Stimulated activated naive CD8-positive, alpha-beta T cell treated with anti-CD3 and anti-CD28 coated beads, Interleukin-15, Interleukin-2, amounts not matched to agents 100 ng/mL and 50 ng/mL, for 24 hours (primary cell): ENCODE measurements around the gene SH3BP5.
"Not testable (repeated sequence)": the region's sequence is repeated elsewhere in the genome, so short reads cannot be mapped to it uniquely, and the experiment has no call there.

Experiments used
- H3K27ac Mint-ChIP-seq: one replicate; pipeline ENCODE4 v1.8.0; 2021; ENCODE audit warnings: mild to moderate bottlenecking, mixed read lengths
- H3K27me3 Mint-ChIP-seq: one replicate; pipeline ENCODE4 v1.8.0; 2021; ENCODE audit warnings: mixed read lengths
- H3K36me3 Mint-ChIP-seq: one replicate; pipeline ENCODE4 v1.8.0; 2021; ENCODE audit warnings: low read depth, mixed read lengths
- H3K4me1 Mint-ChIP-seq: one replicate; pipeline ENCODE4 v1.8.0; 2021; ENCODE audit warnings: low read depth, mixed read lengths
- H3K4me3 Mint-ChIP-seq: one replicate; pipeline ENCODE4 v1.8.0; 2021; ENCODE audit warnings: mild to moderate bottlenecking, mixed read lengths
- H3K9me3 Mint-ChIP-seq: one replicate; pipeline ENCODE4 v1.8.0; 2021; ENCODE audit warnings: mixed read lengths

Gene SH3BP5

GRCh38 chr3:15332405-15333098 lies at the start of gene SH3BP5:
Gene SH3BP5, minus strand, starts transcription at chr3:15332586. Its CDS starts 178 bp downstream, at chr3:15332408.
- Mint-ChIP-seq H3K4me3 (peak within 1 kb of the TSS; percentile 87), H3K4me1 (peaks cover 36% of the 10 kb centered on the region), H3K27me3 (peaks cover 3% of the 10 kb centered on the region), H3K9me3 (no peaks in the 10 kb centered on the region), H3K36me3 (peaks cover 1% of the 10 kb centered on the region), H3K27ac (peak within 1 kb of the TSS; percentile 74)

- H3K9me3 Mint-ChIP-seq: no peaks in the 10 kb centered on the region
- H3K27ac Mint-ChIP-seq: no peak overlapping the region
- peaks cover 25% of the 10 kb centered on the region for H3K4me1 Mint-ChIP-seq
- H3K27me3 Mint-ChIP-seq: no peaks in the 10 kb centered on the region
- H3K36me3 Mint-ChIP-seq: no peaks in the 10 kb centered on the region
- no peak overlapping the region for H3K4me3 Mint-ChIP-seq
These were observed 48.8 kb upstream of the SH3BP5 start for GRCh38 chr3:15380980-15381890.

- Mint-ChIP-seq H3K27me3 (no peaks in the 10 kb centered on the region), H3K27ac (peak overlapping the region; percentile 76), H3K36me3 (no peaks in the 10 kb centered on the region), H3K4me3 (no peak overlapping the region), H3K9me3 (no peaks in the 10 kb centered on the region), H3K4me1 (peaks cover 16% of the 10 kb centered on the region)
These were observed 45.8 kb upstream of the SH3BP5 start for GRCh38 chr3:15377961-15378791.

GRCh38 chr3:15375461-15376000 lies 43.1 kb upstream of the SH3BP5 start:
- H3K9me3 Mint-ChIP-seq: no peaks in the 10 kb centered on the region
- no peak overlapping the region for H3K4me3 Mint-ChIP-seq
- H3K36me3 Mint-ChIP-seq: no peaks in the 10 kb centered on the region
- no peaks in the 10 kb centered on the region for H3K27me3 Mint-ChIP-seq
- no peak overlapping the region for H3K27ac Mint-ChIP-seq
- H3K4me1 Mint-ChIP-seq: peaks cover 16% of the 10 kb centered on the region

GRCh38 chr3:15372918-15373317 lies 40.5 kb upstream of the SH3BP5 start:
- peaks cover 14% of the 10 kb centered on the region for H3K4me1 Mint-ChIP-seq
- no peak overlapping the region for H3K27ac Mint-ChIP-seq
- no peaks in the 10 kb centered on the region for H3K27me3 Mint-ChIP-seq
- H3K9me3 Mint-ChIP-seq: no peaks in the 10 kb centered on the region
- H3K36me3 Mint-ChIP-seq: no peaks in the 10 kb centered on the region
- no peak overlapping the region for H3K4me3 Mint-ChIP-seq

GRCh38 chr3:15368561-15369135 lies 36.3 kb upstream of the SH3BP5 start:
- H3K4me3 Mint-ChIP-seq: no peak overlapping the region
- peaks cover 16% of the 10 kb centered on the region for H3K4me1 Mint-ChIP-seq
- no peaks in the 10 kb centered on the region for H3K36me3 Mint-ChIP-seq
- no peak overlapping the region for H3K27ac Mint-ChIP-seq
- H3K9me3 Mint-ChIP-seq: no peaks in the 10 kb centered on the region
- H3K27me3 Mint-ChIP-seq: no peaks in the 10 kb centered on the region

GRCh38 chr3:15367059-15367458 lies 34.7 kb upstream of the SH3BP5 start:
- no peaks in the 10 kb centered on the region for H3K9me3 Mint-ChIP-seq
- H3K36me3 Mint-ChIP-seq: no peaks in the 10 kb centered on the region
- peaks cover 25% of the 10 kb centered on the region for H3K4me1 Mint-ChIP-seq
- no peaks in the 10 kb centered on the region for H3K27me3 Mint-ChIP-seq
- peak overlapping the region; percentile 9 for H3K27ac Mint-ChIP-seq
- no peak overlapping the region for H3K4me3 Mint-ChIP-seq

GRCh38 chr3:15364078-15364477 lies 31.7 kb upstream of the SH3BP5 start:
- H3K27ac Mint-ChIP-seq, H3K4me3 Mint-ChIP-seq, H3K36me3 Mint-ChIP-seq, H3K9me3 Mint-ChIP-seq, H3K27me3 Mint-ChIP-seq: not testable (repeated sequence)
- H3K4me1 Mint-ChIP-seq: peaks cover 47% of the 10 kb centered on the region

- H3K4me1 Mint-ChIP-seq: peaks cover 38% of the 10 kb centered on the region
- H3K27ac Mint-ChIP-seq: peak overlapping the region; percentile 69
- no peaks in the 10 kb centered on the region for H3K9me3 Mint-ChIP-seq
- no peaks in the 10 kb centered on the region for H3K36me3 Mint-ChIP-seq
- peak overlapping the region; percentile 38 for H3K4me3 Mint-ChIP-seq
- no peaks in the 10 kb centered on the region for H3K27me3 Mint-ChIP-seq
These were observed 29.3 kb upstream of the SH3BP5 start for GRCh38 chr3:15361494-15362214.

GRCh38 chr3:15360788-15361493 lies 28.6 kb upstream of the SH3BP5 start:
- peak overlapping the region; percentile 69 for H3K27ac Mint-ChIP-seq
- no peaks in the 10 kb centered on the region for H3K36me3 Mint-ChIP-seq
- H3K27me3 Mint-ChIP-seq: no peaks in the 10 kb centered on the region
- peaks cover 46% of the 10 kb centered on the region for H3K4me1 Mint-ChIP-seq
- H3K4me3 Mint-ChIP-seq: peak overlapping the region; percentile 38
- H3K9me3 Mint-ChIP-seq: no peaks in the 10 kb centered on the region

- Mint-ChIP-seq H3K9me3 (no peaks in the 10 kb centered on the region), H3K36me3 (no peaks in the 10 kb centered on the region), H3K4me1 (peaks cover 52% of the 10 kb centered on the region), H3K27ac (no peak overlapping the region), H3K4me3 (no peak overlapping the region), H3K27me3 (peaks cover 3% of the 10 kb centered on the region)
These were observed 27.5 kb upstream of the SH3BP5 start for GRCh38 chr3:15359677-15360397.

GRCh38 chr3:15356651-15357061 lies 24.3 kb upstream of the SH3BP5 start:
- H3K27me3 Mint-ChIP-seq, H3K9me3 Mint-ChIP-seq, H3K36me3 Mint-ChIP-seq: not testable (repeated sequence)
- Mint-ChIP-seq H3K27ac (peak overlapping the region; percentile 77), H3K4me3 (peak overlapping the region; percentile 3), H3K4me1 (peaks cover 39% of the 10 kb centered on the region)

- Mint-ChIP-seq H3K4me1 (peaks cover 34% of the 10 kb centered on the region), H3K9me3 (no peaks in the 10 kb centered on the region), H3K36me3 (no peaks in the 10 kb centered on the region), H3K4me3 (no peak overlapping the region), H3K27ac (peak overlapping the region; percentile 77), H3K27me3 (peaks cover 5% of the 10 kb centered on the region)
These were observed 23.8 kb upstream of the SH3BP5 start for GRCh38 chr3:15356176-15356575.
